ENCODE data around the gene DDX47. TPM values are rescaled to one million over a fixed set of nuclear protein-coding genes. Genes with fewer than 3 reads are reported as not detected.
A peak's percentile ranks its signal among the peaks of the same experiment; 100 is the strongest.

DDX47 gene
- total and polyA plus RNA-seq, 2 of the 13 experiments (the other 11 are each of a cell fraction or from before 2014, with no cell fraction given) = 48.5 to 78.7 TPM

- TF ChIP-seq CEBPZ (IDR thresholded peaks at IDR 0.05; ENCODE audit: low read length) (no peak), U2AF2 (IDR thresholded peaks at IDR 0.05; ENCODE audit: low read depth, low read length) (no peak), PAF1 (CRISPR knock-in tag; IDR thresholded peaks at IDR 0.05) (no peak), ZC3H4 (CRISPR knock-in tag; IDR thresholded peaks at IDR 0.05; ENCODE audit: borderline replicate concordance) (no peak), ETV5 (CRISPR knock-in tag; IDR thresholded peaks at IDR 0.05; ENCODE audit: borderline replicate concordance) (peak; percentile 42; the same call in 1 of the 2 replicates), ZNF652 (CRISPR knock-in tag; IDR thresholded peaks at IDR 0.05; ENCODE audit: borderline replicate concordance, low read depth) (no peak), TBX2 (CRISPR knock-in tag; IDR thresholded peaks at IDR 0.05; ENCODE audit: borderline replicate concordance) (peak; percentile 60; the same call in 1 of the 2 replicates), MYPOP (CRISPR knock-in tag; IDR thresholded peaks at IDR 0.05) (0 out of 2 replicates have a peak, but pooled peaks have one; percentile 6), MED8 (CRISPR knock-in tag; IDR thresholded peaks at IDR 0.05; ENCODE audit: insufficient replicate concordance) (peak; percentile 53), ZNF768 (CRISPR knock-in tag; IDR thresholded peaks at IDR 0.05) (peak; percentile 68; the same call in 1 of the 2 replicates), NBN (conservative IDR thresholded peaks at IDR 0.05) (no peak), MTA3 (CRISPR knock-in tag; IDR thresholded peaks at IDR 0.05) (no peak), FOSL2 (CRISPR knock-in tag; IDR thresholded peaks at IDR 0.05) (no peak)
- TF ChIP-seq, protein P1, sequence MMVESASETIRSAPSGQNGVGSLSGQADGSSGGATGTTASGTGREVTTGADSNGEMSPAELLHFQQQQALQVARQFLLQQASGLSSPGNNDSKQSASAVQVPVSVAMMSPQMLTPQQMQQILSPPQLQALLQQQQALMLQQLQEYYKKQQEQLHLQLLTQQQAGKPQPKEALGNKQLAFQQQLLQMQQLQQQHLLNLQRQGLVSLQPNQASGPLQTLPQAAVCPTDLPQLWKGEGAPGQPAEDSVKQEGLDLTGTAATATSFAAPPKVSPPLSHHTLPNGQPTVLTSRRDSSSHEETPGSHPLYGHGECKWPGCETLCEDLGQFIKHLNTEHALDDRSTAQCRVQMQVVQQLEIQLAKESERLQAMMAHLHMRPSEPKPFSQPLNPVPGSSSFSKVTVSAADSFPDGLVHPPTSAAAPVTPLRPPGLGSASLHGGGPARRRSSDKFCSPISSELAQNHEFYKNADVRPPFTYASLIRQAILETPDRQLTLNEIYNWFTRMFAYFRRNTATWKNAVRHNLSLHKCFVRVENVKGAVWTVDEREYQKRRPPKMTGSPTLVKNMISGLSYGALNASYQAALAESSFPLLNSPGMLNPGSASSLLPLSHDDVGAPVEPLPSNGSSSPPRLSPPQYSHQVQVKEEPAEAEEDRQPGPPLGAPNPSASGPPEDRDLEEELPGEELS (CRISPR knock-in tag; IDR thresholded peaks at IDR 0.05) = no peak
- TF ChIP-seq, protein P2, sequence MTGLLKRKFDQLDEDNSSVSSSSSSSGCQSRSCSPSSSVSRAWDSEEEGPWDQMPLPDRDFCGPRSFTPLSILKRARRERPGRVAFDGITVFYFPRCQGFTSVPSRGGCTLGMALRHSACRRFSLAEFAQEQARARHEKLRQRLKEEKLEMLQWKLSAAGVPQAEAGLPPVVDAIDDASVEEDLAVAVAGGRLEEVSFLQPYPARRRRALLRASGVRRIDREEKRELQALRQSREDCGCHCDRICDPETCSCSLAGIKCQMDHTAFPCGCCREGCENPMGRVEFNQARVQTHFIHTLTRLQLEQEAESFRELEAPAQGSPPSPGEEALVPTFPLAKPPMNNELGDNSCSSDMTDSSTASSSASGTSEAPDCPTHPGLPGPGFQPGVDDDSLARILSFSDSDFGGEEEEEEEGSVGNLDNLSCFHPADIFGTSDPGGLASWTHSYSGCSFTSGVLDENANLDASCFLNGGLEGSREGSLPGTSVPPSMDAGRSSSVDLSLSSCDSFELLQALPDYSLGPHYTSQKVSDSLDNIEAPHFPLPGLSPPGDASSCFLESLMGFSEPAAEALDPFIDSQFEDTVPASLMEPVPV (CRISPR knock-in tag; IDR thresholded peaks at IDR 0.05) = no peak
Observed at GRCh38 chr12:12786706-12787601, 26.2 kb upstream of the DDX47 start (continued).

All from HepG2 (cell line).